Prostate gland (tissue), 2 donors: ENCODE measurements around the gene RECK.

ENCODE experiments used
- CTCF ChIP-seq, 4 experiments: fragments of 200-600 bp in 2 of 4; fragments of 450-650 bp in 2 of 4; sonication (generic) in 2 of 4; IDR thresholded peaks; 1 replicate in 3 of 4; 2 replicates in 1 of 4; pipeline ENCODE4 v1.5.1; 2016 to 2019; ENCODE audit warnings: antibody characterized with exemption in 4 of 4, mild to moderate bottlenecking in 2 of 4, moderate library complexity in 2 of 4
- POLR2AphosphoS5 ChIP-seq: sonication (generic); formaldehyde crosslinking; IDR thresholded peaks from one replicate; pipeline ENCODE4 v1.6.1; 2017; ENCODE audit warnings: antibody characterized with exemption

GRCh38 chr9:36158917-36159316 is 122.2 kb downstream of the RECK start:
- TF ChIP-seq CTCF (IDR thresholded peaks at IDR 0.05) (no peak), POLR2AphosphoS5 (no peak)
